HG03280 (cell line): ENCODE data around the gene GLB1L.

Experiments used
- ATAC-seq: cut with Tn5 transposase; IDR thresholded peaks from one replicate; pipeline ENCODE4 v1.9.1; 2021; ENCODE audit warnings: mild to moderate bottlenecking, moderate library complexity; ENCODE audit not compliant: unreplicated experiment

The GLB1L gene

DNA sequence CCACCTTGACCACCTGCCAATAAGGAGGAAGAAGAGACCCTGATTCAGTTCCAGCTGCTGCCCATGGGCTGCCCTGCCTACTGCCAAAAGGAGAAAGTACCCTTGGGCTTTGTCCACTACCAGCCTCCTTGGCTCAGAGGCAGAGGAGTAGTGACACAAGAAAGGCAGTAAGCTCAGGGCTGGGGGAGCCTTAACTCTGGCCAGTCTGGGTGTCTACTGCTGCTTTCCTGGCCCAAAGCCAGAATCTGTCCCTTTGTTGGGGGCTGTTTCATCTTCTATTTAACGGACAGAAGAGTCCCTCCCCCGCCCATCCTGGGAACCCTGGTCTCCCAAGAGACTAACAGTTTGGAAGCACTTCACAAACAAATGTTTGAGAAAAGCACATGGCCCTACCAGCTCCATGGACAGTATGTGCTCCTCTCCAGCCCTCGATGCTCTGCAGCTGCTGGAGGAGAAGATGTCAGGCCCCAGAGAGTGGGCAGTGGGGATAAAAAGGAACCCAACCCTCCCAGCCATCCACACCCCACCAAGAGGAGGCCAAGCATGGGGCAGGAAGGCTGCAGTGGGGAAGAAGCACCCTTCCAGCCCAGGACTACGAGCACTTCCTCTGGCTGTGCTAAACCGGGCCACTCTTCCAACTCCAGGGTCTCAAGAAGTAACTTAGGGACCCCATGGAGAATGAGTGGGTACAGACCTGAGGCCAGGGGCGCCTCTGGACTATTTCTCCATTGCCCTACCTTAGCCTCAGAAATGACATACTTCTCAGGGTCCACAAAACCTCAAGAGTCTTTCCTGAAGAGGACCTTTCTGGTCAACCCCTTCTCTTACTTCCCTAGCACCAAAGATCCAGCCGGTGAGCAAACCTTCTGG, 17.0 kb downstream of the GLB1L start:
- ATAC-seq: no peak

DNA sequence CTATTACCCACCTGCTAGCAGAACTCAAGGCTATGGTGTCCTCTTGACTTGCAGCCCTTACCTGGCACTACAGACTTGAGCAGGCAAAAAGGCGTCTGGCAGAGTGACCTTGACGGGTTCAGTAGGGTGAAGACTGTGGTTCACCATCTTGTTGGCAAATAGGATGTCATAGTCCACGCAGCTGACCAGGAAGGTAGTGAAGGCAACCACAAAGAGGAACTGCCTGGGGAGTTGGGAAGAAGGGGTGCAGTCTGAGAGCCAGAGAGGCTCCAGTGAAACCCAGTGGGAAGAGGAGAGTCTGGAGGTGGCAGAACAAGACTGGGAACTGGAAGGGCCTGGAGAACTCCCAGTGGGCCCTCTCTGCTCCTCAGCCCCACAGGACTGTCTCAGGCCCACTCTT, 19.9 kb downstream of the GLB1L start:
- ATAC-seq: no peak

DNA sequence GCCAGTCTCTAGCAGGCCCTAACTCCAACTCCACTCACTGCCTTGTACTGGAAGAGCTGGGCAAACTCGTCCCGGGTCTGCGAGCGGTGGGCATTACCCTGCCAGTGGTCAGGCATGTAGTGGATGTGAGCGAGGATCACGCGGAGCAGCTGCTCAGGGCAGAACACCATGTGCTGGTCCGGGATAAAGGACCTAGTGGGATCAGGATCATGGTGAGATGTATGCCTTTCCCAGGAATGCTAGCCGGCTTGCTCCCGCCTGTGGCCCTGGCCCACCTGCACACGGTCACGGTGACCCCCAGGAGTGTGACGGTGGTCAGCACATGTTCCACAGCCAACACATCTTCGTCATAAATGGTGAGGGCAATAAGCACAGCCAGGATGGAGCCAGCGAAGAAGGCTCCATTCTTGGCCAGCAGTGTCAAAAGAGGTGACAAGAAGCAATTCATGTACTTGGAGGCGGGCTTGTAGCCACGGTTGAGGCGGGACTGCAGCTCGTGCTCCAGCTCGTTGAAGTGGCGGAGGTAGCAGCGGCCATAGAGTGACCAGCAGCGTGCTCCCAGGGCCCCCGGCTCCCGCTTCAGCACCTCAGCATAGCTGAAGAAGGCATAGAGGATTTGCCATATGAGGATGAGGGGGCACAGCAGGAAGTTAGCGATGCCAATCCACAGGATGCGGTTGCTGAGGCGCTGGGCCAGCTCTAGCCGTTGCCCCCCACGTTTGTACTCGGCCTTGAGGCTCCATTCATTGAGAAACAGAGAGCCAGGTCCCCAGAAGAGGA, 21.2 kb downstream of the GLB1L start:
- ATAC-seq: no peak

DNA sequence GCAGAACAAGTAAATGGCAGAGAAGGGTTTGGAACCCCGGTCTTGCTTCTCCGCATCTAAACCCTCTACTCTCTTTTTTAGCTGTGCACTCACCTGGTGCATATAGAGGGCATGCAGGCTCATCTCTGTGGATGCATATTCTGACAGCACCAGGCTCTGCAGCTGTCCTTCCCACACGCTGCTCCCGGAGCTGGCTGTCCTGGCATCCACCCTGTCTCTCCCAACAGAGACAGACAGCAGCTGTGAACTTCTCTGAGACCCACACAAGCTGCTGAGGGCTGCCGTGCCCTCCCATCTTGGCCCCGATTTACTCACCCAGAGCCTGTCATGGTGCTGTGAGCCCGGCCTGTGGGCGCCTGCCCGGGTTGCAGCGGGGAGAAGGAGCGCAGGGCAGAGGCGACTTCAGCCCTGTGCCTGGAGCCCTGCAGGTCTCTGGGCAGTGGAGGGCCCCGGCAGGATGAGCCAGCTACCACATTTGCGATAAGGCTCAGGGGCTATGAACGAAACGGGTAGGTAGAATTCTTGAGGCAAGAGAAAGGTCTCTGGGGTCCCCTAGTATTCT, 23.2 kb downstream of the GLB1L start:
- no peak for ATAC-seq

DNA sequence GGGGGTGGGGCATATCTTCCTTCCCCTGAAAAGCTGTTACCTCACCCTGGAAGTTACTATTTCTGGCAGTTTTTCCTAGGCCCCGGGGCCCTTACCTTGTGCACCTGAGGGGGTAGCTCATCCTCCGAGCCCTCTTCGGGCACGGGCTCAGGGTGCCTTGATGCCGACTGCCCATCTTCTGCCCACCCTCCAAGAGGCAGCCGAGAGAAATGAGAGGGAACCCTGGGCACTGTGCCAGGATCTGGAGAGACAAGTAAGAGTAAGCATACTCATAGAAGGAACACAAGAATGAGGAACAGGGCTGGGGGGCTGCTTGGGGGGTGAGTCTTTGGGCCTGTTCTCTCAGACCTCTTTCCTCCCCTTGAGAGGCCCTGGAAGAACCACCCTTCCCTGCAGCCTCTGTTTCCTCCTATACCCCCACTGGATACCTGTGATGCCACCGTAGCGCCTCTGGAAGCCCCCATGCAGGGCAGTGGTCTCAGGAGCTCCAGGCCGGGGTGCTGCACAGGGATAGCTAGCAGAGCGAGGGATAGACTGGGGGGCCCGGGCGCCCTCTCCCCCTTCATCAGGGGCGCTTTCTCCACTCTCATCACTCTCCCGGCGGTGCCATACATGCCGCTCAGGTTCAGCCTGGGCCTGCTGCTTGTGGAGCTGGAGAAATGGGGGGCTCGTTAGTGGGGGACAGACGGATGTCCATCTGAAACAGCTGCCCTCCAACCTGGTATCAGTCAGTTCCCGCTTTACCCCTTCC, 24.4 kb downstream of the GLB1L start:
- ATAC-seq: no peak

DNA sequence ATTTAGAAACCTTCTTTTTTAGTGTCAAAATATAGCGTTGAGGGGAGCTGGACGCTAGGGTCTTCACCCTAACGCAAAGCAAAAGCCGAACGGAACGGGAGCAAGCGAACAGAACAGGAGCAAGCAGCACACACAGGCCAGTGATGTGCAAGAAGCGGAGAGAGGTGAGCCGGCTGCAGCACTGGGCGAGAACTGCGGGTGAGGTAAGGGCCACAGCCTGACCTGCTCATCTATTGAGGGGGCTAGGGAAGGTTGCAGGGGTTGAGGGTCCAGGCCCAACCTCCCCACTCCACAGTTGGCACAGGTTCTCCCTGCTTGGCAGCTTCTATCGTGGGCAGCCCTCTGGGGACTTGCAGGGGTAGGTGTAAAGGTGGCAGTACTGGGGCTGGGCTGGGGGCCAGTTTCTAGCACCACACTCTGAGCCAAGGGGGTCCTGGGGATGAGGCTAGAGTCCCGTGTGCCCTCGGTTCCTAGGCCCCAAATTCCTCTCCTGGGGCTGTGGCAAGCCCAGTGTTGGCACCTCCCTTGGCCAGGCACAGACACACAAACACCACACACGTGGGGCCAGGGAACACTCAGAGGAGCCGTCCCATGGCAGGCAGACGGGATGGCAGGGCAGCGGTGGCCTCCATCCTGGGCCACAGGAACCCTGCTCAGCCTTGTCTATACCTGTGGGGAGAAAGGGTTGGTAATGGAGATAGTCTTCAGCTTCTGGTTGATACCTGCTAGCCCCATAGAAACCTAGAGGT, 25.3 kb downstream of the GLB1L start:
- ATAC-seq: no peak

DNA sequence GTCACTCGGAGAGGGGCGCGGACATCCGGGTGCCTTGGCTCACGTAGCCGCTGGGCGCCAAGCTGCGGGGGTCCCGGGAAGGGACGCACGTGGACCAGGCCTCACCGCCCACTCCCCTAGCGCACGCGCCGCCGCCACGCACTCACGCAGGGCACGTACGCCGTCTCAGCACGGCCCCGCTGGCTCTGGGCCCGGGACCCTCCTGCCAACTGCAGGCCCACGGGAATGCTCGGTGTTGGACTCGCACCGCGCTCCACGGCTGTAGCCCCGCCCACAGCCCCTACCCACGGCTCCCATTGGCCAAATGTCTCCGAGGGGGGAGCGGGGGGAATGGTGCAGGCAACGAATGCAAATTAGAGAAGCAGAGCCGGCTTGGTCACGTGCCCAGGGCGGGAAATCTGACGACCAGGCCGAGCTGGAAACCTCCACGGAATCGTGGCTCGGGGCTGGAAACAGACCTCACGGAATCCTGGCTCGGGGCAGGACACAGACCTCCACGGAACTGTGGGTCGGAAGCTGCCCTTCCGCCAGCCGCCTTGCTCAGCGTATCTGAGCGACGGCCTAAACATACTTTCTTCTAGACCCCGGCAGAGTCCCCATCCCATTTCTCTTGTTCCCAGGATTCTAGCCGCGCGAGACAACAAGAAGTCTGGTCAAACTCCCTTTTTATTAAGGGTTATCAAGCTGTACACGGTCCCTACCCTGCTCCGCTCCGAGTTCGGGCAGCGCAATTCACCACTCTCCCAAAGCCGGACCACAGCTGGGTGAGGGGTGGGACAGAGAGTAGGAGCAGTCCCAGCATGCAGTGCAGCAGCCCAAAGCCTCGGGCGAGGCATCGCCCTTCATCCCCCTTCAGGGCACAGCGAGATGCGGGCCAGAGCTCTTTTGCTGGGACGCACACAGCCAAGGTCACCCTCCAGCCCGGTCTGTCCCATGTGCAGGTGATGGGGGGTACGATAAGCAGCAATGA, 26.2 kb downstream of the GLB1L start, which contains the start of gene ABCB6:
ABCB6 (minus strand) TSS at position 227 of the 970 bp plus-strand sequence. CDS start 285 bp downstream, outside the sequence.
- peak; percentile 83 for ATAC-seq

DNA sequence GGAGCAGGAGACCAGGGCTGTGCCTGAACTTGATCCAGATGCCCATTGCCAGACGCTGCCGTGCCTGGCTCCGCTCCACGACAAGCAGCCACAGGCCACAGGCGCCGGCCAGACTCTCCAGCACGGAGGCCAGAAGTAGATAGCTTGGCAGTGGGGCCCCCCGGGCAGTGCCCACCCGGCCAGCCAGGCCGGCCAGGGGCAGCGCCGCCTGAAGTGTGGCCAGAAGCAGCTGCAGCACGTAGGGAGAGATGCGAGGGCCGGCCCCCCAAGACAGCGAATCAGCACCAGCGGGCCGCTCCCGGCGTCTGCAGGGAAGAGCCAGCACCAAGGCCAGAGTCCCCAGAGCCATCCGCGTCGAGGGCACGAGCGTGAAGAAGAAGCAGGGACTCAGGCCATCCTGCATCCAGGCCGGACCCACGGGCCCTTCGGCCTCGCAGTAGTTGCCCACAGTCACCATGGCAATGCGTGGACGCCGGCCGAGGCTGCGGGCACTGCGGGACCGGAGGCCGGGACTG, 27.0 kb downstream of the GLB1L start:
- ATAC-seq: peak; percentile 15

DNA sequence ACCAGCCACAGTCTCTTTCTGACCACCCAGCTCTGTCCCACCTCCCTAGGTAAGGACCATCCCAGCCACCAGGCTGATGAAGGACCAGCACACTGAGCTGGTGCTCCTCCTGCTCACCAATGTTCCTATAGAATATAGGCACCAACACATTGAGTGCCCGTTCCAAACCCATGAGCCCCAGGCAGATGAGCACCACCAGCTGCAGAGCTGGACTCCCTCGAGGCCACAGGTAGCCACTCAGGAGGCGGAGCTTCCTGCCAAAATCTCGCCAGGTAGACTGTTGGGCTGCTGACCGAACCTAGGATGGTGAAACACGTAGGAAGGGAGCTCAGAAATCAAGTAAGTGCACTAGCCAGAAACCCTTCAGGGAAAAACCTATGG, 28.7 kb downstream of the GLB1L start:
- no peak for ATAC-seq

DNA sequence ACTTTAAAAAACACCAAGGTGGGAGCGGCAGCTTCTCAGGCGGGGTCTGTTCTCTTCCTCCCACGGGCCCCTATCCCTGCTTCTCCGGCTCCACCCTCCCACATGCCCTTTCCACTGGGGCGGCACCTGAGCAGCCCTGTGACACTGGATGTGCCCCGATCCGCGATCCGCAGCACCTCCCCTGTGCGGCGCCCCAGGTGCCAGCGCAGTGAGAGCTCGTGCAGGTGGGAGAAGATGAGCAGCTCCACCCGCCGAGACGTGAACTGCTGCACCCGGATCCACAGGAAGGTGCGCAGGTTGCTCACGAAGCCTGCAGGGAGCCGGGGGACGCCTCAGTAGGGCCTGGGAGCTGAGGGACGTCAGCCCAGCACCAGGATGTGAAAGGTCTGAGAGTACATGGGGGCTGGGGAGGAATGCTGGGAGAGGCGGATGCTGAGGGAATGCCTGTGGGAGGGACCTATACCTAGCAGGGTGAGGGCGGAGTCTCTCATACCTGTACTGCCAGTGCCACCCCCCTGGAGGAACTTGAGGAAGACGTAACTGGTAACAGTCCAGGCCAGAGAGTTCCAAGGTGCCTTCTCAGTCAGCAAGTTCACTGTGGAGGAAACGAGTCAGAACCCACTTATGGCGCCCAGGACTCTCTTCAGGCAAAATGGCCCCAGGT, 29.2 kb downstream of the GLB1L start:
- no peak for ATAC-seq

DNA sequence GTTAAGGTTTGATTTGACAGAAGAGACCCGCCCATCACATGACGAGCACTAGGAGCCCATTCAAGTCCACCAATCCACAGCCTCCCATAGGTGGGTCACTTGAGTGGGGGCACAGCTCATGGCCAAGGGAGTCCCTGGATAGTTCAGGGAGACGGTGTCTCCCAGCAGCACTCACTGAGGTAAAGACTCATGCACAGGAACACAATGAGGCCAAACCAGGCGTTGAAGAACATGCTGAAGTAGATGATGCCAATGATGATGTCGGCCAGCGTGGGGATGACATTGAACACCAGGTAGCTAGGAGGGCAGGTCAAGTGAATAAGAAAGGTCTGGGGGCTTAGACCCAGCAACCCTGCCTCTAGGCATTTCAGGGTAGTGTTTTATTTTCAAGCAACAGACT, 30.5 kb downstream of the GLB1L start:
- ATAC-seq: no peak

DNA sequence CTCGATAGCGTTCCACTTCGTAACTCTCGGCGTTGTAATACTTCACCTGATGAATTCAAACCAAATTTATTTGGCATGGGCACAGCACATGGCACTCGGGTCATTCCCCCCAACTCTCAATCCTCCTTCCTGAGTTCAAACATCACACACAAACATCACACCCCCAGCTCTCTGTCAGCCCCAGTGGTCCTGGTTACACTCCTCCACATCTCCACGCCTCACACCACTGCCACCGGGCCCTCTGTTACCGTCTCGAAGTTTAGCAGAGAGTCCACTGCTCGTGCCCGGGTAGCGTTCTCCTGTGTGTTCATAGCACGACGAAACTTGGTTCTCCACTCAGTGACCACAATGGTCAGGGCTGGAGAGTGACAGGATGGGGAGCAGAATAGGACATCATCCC, 31.1 kb downstream of the GLB1L start:
- ATAC-seq: no peak

DNA sequence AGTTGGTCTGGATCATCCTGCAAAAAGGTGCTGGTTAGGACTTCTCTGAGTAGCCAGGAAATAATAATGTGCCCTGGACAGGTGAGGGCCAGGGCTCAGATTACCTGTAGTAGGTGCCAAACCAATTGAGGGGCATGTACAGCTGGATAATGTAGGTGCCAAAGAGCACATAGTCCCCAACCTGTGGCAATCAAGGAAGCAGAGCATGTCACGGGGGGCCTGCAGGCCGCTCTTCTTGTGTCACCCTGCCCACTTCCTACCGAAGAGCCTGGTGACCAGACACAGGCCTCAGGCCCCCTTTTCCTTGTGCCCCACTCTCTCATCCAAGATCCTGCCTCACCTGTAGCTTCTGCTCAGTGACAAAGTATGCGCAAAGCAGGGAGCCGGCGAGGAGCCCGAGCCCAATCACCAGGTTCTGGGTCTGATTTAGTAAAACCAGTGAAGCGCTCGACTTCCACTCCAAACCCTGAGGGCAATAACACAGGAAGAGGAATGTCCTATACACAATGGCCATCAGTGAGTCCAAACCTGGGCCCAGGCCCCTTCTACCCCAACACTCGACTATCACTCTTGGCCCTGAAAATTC, 31.7 kb downstream of the GLB1L start:
- no peak for ATAC-seq

DNA sequence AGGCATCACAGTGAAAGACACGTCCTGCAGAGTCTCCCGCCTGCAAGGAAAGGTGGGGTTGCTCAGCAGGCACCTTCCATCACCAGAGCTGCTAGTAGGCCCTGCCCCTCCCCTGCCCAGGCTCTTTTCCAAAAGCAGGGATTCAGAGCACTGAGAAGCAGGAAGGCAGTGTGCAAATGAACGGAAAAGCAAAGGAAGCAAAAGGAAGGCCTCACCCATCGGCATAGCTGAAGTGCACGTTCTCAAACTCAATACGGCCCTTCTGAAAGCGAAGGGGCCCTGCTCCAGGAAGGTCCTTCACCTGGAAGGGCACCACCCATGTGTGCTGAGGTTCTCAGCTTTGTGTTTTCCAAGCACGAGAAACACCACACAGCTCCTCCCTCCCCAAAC, 32.2 kb downstream of the GLB1L start:
- ATAC-seq: no peak

DNA sequence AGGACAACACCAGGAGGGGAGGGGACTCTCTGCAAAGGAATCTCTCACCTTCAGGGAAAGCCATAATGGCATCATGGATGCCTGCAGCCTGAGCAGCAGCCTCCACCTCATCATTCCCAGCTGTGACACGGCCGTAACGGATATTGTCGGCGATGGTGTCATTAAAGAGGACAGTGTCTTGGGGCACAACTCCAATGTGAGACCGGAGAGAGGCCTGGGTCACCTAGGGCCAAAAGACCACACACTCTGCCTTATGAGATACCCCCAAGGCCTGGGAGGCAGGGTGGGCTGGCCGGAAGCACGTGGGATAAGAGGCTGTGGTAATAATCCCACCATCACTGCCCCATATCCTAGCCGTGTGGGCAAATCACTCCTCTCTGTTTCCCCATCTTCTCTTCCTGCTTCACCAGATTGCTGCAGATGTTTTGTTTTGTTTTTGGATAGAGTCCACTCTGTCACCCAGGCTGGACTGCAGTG, 34.3 kb downstream of the GLB1L start:
- ATAC-seq: no peak

DNA sequence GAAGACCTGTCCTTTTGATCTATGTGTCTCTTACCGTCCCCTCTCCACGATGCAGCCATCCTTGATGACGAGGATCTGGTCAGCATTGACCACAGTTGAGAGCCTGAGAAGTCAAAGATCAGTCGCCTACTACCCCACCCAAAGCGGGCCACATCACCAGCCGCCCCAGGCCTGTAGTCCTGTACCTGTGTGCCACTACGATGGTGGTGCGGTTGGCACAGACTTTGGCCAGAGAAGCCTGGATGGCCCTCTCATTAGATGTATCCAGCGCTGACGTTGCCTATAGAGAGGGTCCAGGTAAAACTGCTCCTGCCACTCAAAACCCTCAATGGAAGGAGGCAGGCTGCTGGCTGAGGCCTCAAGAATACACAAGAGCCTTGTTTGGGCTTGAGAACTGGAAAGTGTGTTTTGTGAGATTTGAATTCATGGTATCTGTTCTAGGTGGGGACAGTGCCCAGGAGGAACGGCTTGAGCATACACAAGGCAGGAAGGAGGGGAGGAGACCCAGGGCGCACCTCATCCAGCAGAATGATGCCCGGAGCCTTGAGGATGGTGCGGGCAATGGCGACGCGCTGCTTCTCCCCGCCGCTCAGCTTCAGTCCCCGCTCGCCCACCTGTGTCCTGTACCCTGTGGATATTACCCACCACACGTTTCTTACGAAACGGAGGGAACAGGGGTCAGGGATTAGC, 34.9 kb downstream of the GLB1L start:
- ATAC-seq: no peak
